ENCODE measurements around the gene CCDC85A.

DNA sequence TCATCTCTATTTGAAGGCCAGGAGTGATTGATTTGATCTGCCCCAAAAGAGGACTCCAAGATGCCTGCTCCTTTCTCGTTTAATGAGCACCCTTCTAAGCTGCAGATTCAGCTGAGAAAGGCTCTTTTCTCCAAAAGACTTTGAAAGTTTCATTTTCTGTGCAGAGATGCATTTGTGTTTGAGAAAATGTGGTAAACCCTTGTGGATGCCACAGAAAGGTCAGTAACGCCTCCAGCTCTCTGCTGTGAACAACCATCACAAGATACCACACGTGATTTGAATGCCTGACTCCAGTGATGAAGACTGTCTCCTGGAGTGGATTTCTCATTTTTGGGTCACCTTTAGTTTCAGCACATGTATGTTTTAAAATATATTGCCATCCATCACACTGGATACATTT lies 35.0 kb upstream of the CCDC85A start:
- TF ChIP-seq EZH2phosphoT487 (IDR thresholded peaks at IDR 0.05; ENCODE audit: insufficient read depth, low read depth) (no peak), EZH2 (IDR thresholded peaks at IDR 0.05; ENCODE audit: insufficient read depth, poor library complexity, severe bottlenecking) (no peak)
